ENCODE measurements around the gene KLF2. TPM values are rescaled to one million over a fixed set of nuclear protein-coding genes. Genes with fewer than 3 reads are reported as not detected.

The KLF2 gene
- total and polyA plus RNA-seq, 10 of the 15 experiments (the other 5 are each of a cell fraction or from before 2014, with no cell fraction given), result 0.16 to 13.7 (median 1.0) TPM

DNA sequence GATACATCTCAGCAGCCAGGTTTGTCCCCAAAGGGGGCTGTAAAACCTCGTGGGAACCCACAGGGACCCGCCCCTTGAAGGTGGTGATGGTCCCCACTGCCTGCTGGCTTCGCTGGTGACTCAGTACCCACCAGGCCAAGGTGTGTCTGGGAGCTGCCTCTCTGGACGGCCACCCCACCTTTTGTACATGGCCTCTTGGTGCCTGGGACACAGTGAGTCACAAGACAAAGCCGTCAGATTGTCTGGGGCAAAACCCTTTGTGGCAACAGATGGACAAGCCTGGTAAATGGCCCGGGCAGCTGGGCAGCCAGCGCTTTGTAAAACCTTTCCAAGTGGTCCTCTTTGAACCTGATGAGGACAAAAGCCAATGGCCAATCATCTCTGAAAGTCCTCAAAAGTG, 27.9 kb upstream of the KLF2 start:
- Histone ChIP-seq H3K9me3 (replicated peaks; ENCODE audit: control insufficient read depth, insufficient read depth, low read length) (peaks cover 2% of the 10 kb centered on the region; the same call in 2 of the 3 replicates), H3K9ac (ENCODE audit: control insufficient read depth, insufficient read depth, low read length) (no peak overlapping the region), H3K36me3 (ENCODE audit: control insufficient read depth in 2 of 2, insufficient read depth in 2 of 2, low read length in 1 of 2) (no peaks in the 10 kb centered on the region), H2AFZ (ENCODE audit: control insufficient read depth, low read depth, low read length) (no peak overlapping the region), H3K27me3 (replicated peaks in 1 of 2; ENCODE audit: control insufficient read depth in 2 of 2, insufficient read depth in 2 of 2, low read length in 1 of 2) (peaks cover 0 to 2% of the 10 kb centered on the region in 2 experiments; a peak in 1 of 4 replicates), H3K4me2 (ENCODE audit: control insufficient read depth, insufficient read depth) (no peak overlapping the region), H3K4me3 (no peak overlapping the region), H3K4me1 (ENCODE audit: control insufficient read depth, insufficient read depth, low read length) (no peaks in the 10 kb centered on the region), H3K79me2 (ENCODE audit: control insufficient read depth, insufficient read depth, low read length) (no peaks in the 10 kb centered on the region), H4K20me1 (ENCODE audit: control insufficient read depth, insufficient read depth) (no peaks in the 10 kb centered on the region), H3K27ac (ENCODE audit: control insufficient read depth, insufficient read depth) (no peak overlapping the region)
- no TSS peak for BruUV-seq (replicated peaks)
- ChIA-PET SMC1A (ENCODE audit: uncharacterized antibody, unreplicated experiment) (no interaction called here), POLR2A (no interaction called here), RAD21 (ENCODE audit: unreplicated experiment) (no interaction called here), CTCF (no interaction called here)
- FAIRE-seq (no peak), ATAC-seq (no peak), DNase-seq (ENCODE audit: low read depth, low spot score) (no peak)
- 25% methylated on average over 7 of the region's 7 CpGs for WGBS (ENCODE audit: insufficient coverage, insufficient replicate concordance, low lambda C conversion rate, missing lambda C conversion rate)
- TF ChIP-seq ASH2L (IDR thresholded peaks at IDR 0.05; ENCODE audit: borderline replicate concordance, low read depth) (no peak), CREB1 (IDR thresholded peaks at IDR 0.05; ENCODE audit: low read depth) (no peak), STAT1 (conservative IDR thresholded peaks at IDR 0.05) (no peak), NFYB (IDR thresholded peaks at IDR 0.05; ENCODE audit: insufficient read depth, low read depth, low read length) (no peak), NKRF (conservative IDR thresholded peaks at IDR 0.05) (no peak), USF2 (IDR thresholded peaks at IDR 0.05; ENCODE audit: borderline replicate concordance, low read depth, low read length) (no peak)
- intact Hi-C loops (cut with micrococcal nuclease; ENCODE audit: unreplicated experiment), result no loop called here
- in situ Hi-C loops (cut with MboI), result no loop called here
